Endothelial cell of umbilical vein (primary cell): ENCODE measurements around the gene SQSTM1. TPM values are rescaled to one million over a fixed set of nuclear protein-coding genes. Genes with fewer than 3 reads are reported as not detected.

Experiments
- BruUV-seq: library from RNA; stranded (reverse); fragments of 400-500 nt; replicated peaks from 2 replicates; lab custom pipeline; 2021; lab: Mats Ljungman, UMichigan
- CTCF ChIA-PET: fragments of 300-600, 350-600 bp; sonication (Branson Sonifier 250); formaldehyde crosslinking; loops from one replicate; lab custom pipeline; 2021; ENCODE audit warnings: antibody characterized with exemption, inconsistent platforms; lab: Charles Lee
- POLR2A ChIA-PET: fragments of 300-600, 350-600 bp; sonication (Branson Sonifier 250); formaldehyde crosslinking; loops from one replicate; lab custom pipeline; 2021; ENCODE audit warnings: antibody characterized with exemption, inconsistent platforms; lab: Charles Lee
- DNase-seq: peaks from one replicate; pipeline ENCODE4 v3.0.0-alpha.2; 2011; ENCODE audit warnings: low read depth, low spot score
- FAIRE-seq: peaks from 2 replicates; lab custom pipeline; 2011; peaks lifted over from hg19 to GRCh38; lab: Jason Lieb, UNC
- H2AFZ ChIP-seq: 2 replicates; pipeline ENCODE4 v1.6.0; 2012; ENCODE audit warnings: low read depth, low read length, control low read depth, inconsistent platforms
- H3K27ac ChIP-seq: 2 replicates; pipeline ENCODE4 v1.5.1; 2011; ENCODE audit warnings: low read depth, mild to moderate bottlenecking, control low read depth, low read length, moderate library complexity; ENCODE audit not compliant: insufficient read depth
- H3K27me3 ChIP-seq, 2 experiments: 2 replicates each; pipeline versions ENCODE4 v1.6.0 to v1.6.1; 2011; ENCODE audit warnings: low read length in 2 of 2, mixed read lengths in 1 of 2; ENCODE audit not compliant: control insufficient read depth in 2 of 2, insufficient read depth in 2 of 2
- H3K36me3 ChIP-seq, 2 experiments: 2 replicates in 1 of 2; 3 replicates in 1 of 2; pipeline ENCODE4 v1.5.1; 2011; ENCODE audit warnings: low read length in 2 of 2, mild to moderate bottlenecking in 1 of 2, moderate library complexity in 1 of 2; ENCODE audit not compliant: control insufficient read depth in 2 of 2, insufficient read depth in 2 of 2; ENCODE audit errors: extremely low read depth in 1 of 2
- H3K4me1 ChIP-seq: 3 replicates; pipeline ENCODE4 v1.5.1; 2011; ENCODE audit warnings: mild to moderate bottlenecking, low read length; ENCODE audit not compliant: control insufficient read depth, insufficient read depth; ENCODE audit errors: extremely low read depth
- H3K4me2 ChIP-seq: 2 replicates; pipeline ENCODE4 v1.6.1; 2011; ENCODE audit warnings: low read length, control low read depth, mixed read lengths; ENCODE audit not compliant: insufficient read depth
- H3K4me3 ChIP-seq, 3 experiments: fragments of 200-600 bp in 1 of 3; sonication (generic), shearing (Covaris generic) in 1 of 3; replicated peaks in 1 of 3; 2 replicates each; pipeline ENCODE4 v1.5.1; 2011 to 2016; ENCODE audit warnings: control low read depth in 3 of 3, low read length in 3 of 3, mild to moderate bottlenecking in 2 of 3, inconsistent platforms in 1 of 3, low read depth in 1 of 3, moderate library complexity in 1 of 3; ENCODE audit not compliant: insufficient read depth in 1 of 3
- H3K79me2 ChIP-seq: 2 replicates; pipeline ENCODE4 v1.6.0; 2012; ENCODE audit warnings: low read length, inconsistent platforms; ENCODE audit not compliant: control insufficient read depth, insufficient read depth
- H3K9ac ChIP-seq: replicated peaks from 2 replicates; pipeline ENCODE3; 2011; ENCODE audit warnings: low read length, control low read depth; ENCODE audit not compliant: insufficient read depth; ENCODE audit errors: extremely low read depth
- H3K9me1 ChIP-seq: replicated peaks from 3 replicates; pipeline ENCODE4 v1.6.0; 2011; ENCODE audit warnings: mild to moderate bottlenecking, low read length; ENCODE audit not compliant: control insufficient read depth, insufficient read depth; ENCODE audit errors: extremely low read depth
- H3K9me3 ChIP-seq: replicated peaks from 2 replicates; pipeline ENCODE4 v1.5.1; 2012; ENCODE audit warnings: low read length, inconsistent platforms; ENCODE audit not compliant: control insufficient read depth, insufficient read depth
- H4K20me1 ChIP-seq: replicated peaks from 2 replicates; pipeline ENCODE3; 2011; ENCODE audit warnings: mild to moderate bottlenecking, low read length; ENCODE audit not compliant: control insufficient read depth, insufficient read depth; ENCODE audit errors: extremely low read depth
- CTCF ChIP-seq, 2 donors: IDR thresholded peaks; 1 replicate in 1 of 2; 2 replicates in 1 of 2; pipeline ENCODE4 v1.5.1; 2011; ENCODE audit warnings: low read length in 2 of 2, mild to moderate bottlenecking in 2 of 2, moderate library complexity in 2 of 2, control low read depth in 1 of 2, inconsistent platforms in 1 of 2, low read depth in 1 of 2; ENCODE audit not compliant: insufficient read depth in 1 of 2; ENCODE audit errors: extremely low read depth in 1 of 2
- EZH2 ChIP-seq: IDR thresholded peaks from 2 replicates; pipeline ENCODE4 v1.6.1; 2012; ENCODE audit warnings: borderline replicate concordance, low read depth, mild to moderate bottlenecking, moderate library complexity, low read length, inconsistent platforms; ENCODE audit not compliant: severe bottlenecking
- FOS ChIP-seq: IDR thresholded peaks from 2 replicates; pipeline ENCODE4 v1.6.1; 2011; ENCODE audit warnings: mild to moderate bottlenecking, low read length, moderate library complexity, borderline replicate concordance; ENCODE audit not compliant: insufficient read depth
- GATA2 ChIP-seq: IDR thresholded peaks from 2 replicates; pipeline ENCODE4 v1.7.0; 2011; ENCODE audit warnings: low read depth, mild to moderate bottlenecking, moderate library complexity, mixed read lengths, low read length; ENCODE audit not compliant: insufficient read length, insufficient read depth
- JUN ChIP-seq: IDR thresholded peaks from 2 replicates; pipeline ENCODE4 v1.6.1; 2011; ENCODE audit warnings: borderline replicate concordance, low read depth; ENCODE audit not compliant: insufficient read length, insufficient read depth
- MAX ChIP-seq: IDR thresholded peaks from 2 replicates; pipeline ENCODE4 v1.6.1; 2011; ENCODE audit not compliant: insufficient read depth, insufficient read length
- MYC ChIP-seq: IDR thresholded peaks from one replicate; pipeline ENCODE4 v1.6.1; 2011; ENCODE audit warnings: mild to moderate bottlenecking, low read depth, low read length
- POLR2A ChIP-seq: IDR thresholded peaks from 2 replicates; pipeline ENCODE4 v1.6.1; 2012; ENCODE audit warnings: low read depth, mild to moderate bottlenecking, control low read depth, low read length
- POLR2AphosphoS5 ChIP-seq: IDR thresholded peaks from 2 replicates; pipeline ENCODE4 v1.6.1; 2012; ENCODE audit warnings: low read depth, mild to moderate bottlenecking, control low read depth, low read length, moderate library complexity; ENCODE audit not compliant: insufficient read depth
- dilution Hi-C: fragments of 300-500 bp; cut with MboI; formaldehyde crosslinking; loops from one replicate; pipeline ENCODE4 v1.15.0; 2019; ENCODE audit warnings: low sequenced_read_pairs; ENCODE audit not compliant: extremely low pct_ligation_motif_present
- intact Hi-C: fragments of 100-400 bp; cut with micrococcal nuclease; formaldehyde crosslinking; loops from one replicate; pipeline ENCODE4 v1.10.0; 2022
- polyA plus RNA-seq, 4 experiments: library from polyadenylated mRNA; depleted of rRNA in 3 of 4; stranded (reverse) in 3 of 4; unstranded in 1 of 4; fragments of >200 nt; gene quantifications; 2 replicates each; pipeline versions ENCODE4 v1.2.1 to v1.2.3, GENCODE V29; 2011 to 2012; ENCODE audit warnings: missing spikeins in 1 of 4
- total RNA-seq: library from RNA; stranded (reverse); gene quantifications from 2 replicates; pipeline ENCODE4 v1.2.3, GENCODE V29; 2021

Gene SQSTM1
- total and polyA plus RNA-seq, 2 donors (not counting 3 experiments of a cell fraction or from before 2014, with no cell fraction given): 302 to 346 TPM

- H3K9ac ChIP-seq: no peak overlapping the region
- H3K27ac ChIP-seq: no peak overlapping the region
- no peak for FAIRE-seq
- H3K36me3 ChIP-seq: peaks cover 6 to 20% of the 10 kb centered on the region in 2 experiments
- BruUV-seq: no TSS peak
- dilution Hi-C loops (no loop called here), intact Hi-C loops (loop anchor here (10.0 kb wide), 1 partner anchor 130 kb away; no protein-coding TSS in a partner anchor)
- no peak for DNase-seq
- H3K9me3 ChIP-seq: no peaks in the 10 kb centered on the region
- no peaks in the 10 kb centered on the region for H3K79me2 ChIP-seq
- POLR2A ChIA-PET: no interaction called here
- no peak overlapping the region for H3K4me3 ChIP-seq
- no peaks in the 10 kb centered on the region for H3K27me3 ChIP-seq
- no peak for TF ChIP-seq MAX
- TF ChIP-seq FOS: no peak
- no peak for TF ChIP-seq MYC
- TF ChIP-seq JUN: no peak
- no peak for TF ChIP-seq POLR2A
- no peak for TF ChIP-seq POLR2AphosphoS5
- TF ChIP-seq GATA2: no peak
- TF ChIP-seq EZH2: no peak
- no peak for TF ChIP-seq CTCF (IDR thresholded peaks at IDR 0.05; ENCODE audit: extremely low read depth in 1 of 2, insufficient read depth in 1 of 2, low read depth in 1 of 2, low read length in 2 of 2)
- H3K9me1 ChIP-seq: no peaks in the 10 kb centered on the region
- CTCF ChIA-PET: interaction anchor here (0.7 to 8.8 kb wide), 8 partner anchors 10 to 84 kb away, joined by 3 to 103 read pairs (median 3); partner anchors contain the start of gene MAML1
- H4K20me1 ChIP-seq: no peaks in the 10 kb centered on the region
- H3K4me2 ChIP-seq: no peak overlapping the region
- peaks cover 10% of the 10 kb centered on the region for H3K4me1 ChIP-seq
- no peak overlapping the region for H2AFZ ChIP-seq
These were observed 26.1 kb upstream of the SQSTM1 start for GRCh38 chr5:179794575-179794974.
